HepG2 (cell line): ENCODE results near the gene KLF3. TPM values are rescaled to one million over a fixed set of nuclear protein-coding genes. Genes with fewer than 3 reads are reported as not detected.

ENCODE experiments used
- CEBPZ ChIP-seq: IDR thresholded peaks from 2 replicates; pipeline ENCODE4 v1.6.1; 2012; ENCODE audit warnings: low read length, improper control_type of control experiment
- MYNN ChIP-seq: sonication (generic); formaldehyde crosslinking; IDR thresholded peaks from 2 replicates; pipeline ENCODE4 v1.4.0; 2020; ENCODE audit warnings: mild to moderate bottlenecking, low read depth, missing genetic modification reagents
- THAP9 ChIP-seq: sonication (generic); formaldehyde crosslinking; IDR thresholded peaks from 2 replicates; pipeline ENCODE4; 2020; ENCODE audit warnings: missing genetic modification reagents, mild to moderate bottlenecking, borderline replicate concordance
- ZNF382 ChIP-seq: sonication (generic); formaldehyde crosslinking; IDR thresholded peaks from 2 replicates; pipeline ENCODE4 v1.5.0; 2020; ENCODE audit warnings: missing genetic modification reagents, mild to moderate bottlenecking, borderline replicate concordance
- ZNF570 ChIP-seq: sonication (generic); formaldehyde crosslinking; IDR thresholded peaks from 2 replicates; pipeline ENCODE4 v1.4.0; 2020; ENCODE audit warnings: mild to moderate bottlenecking, missing genetic modification reagents, borderline replicate concordance
- ZNF576 ChIP-seq: sonication (generic); formaldehyde crosslinking; IDR thresholded peaks from 2 replicates; pipeline ENCODE4 v1.4.0; 2020; ENCODE audit warnings: mild to moderate bottlenecking, missing genetic modification reagents
- ZSCAN21 ChIP-seq: sonication (generic); formaldehyde crosslinking; IDR thresholded peaks from 2 replicates; pipeline ENCODE4 v1.8.0; 2022; ENCODE audit warnings: mild to moderate bottlenecking, missing genetic modification reagents, moderate library complexity, borderline replicate concordance
- polyA plus RNA-seq, 8 experiments: library from polyadenylated mRNA; depleted of rRNA in 3 of 8; stranded (reverse) in 7 of 8; unstranded in 1 of 8; fragments of >200 nt; fragmentation: Illumina TruSeq in 4 of 8; extraction: Trizol in 4 of 8; gene quantifications; 2 replicates each; pipeline versions ENCODE4 v1.2.1 to v1.2.3, GENCODE V29; 2011 to 2016; ENCODE audit warnings: low read depth in 4 of 8, missing spikeins in 1 of 8, mixed read lengths in 1 of 8; ENCODE audit not compliant: insufficient read depth in 1 of 8
- total RNA-seq, 5 experiments: library from RNA; depleted of rRNA; stranded (reverse); fragments of >200 nt; fragmentation: Illumina TruSeq; extraction: Trizol; gene quantifications; 2 replicates each; pipeline ENCODE4 v1.2.3, GENCODE V29; 2016; ENCODE audit warnings: low read depth in 1 of 5

KLF3 gene
- total and polyA plus RNA-seq, 2 of the 13 experiments (the other 11 are each of a cell fraction or from before 2014, with no cell fraction given), result 29.1 to 37.8 TPM

- TF ChIP-seq THAP9 (CRISPR knock-in tag) (no peak), ZNF576 (CRISPR knock-in tag) (no peak), CEBPZ (no peak), MYNN (CRISPR knock-in tag) (no peak), ZNF382 (no peak), ZSCAN21 (CRISPR knock-in tag) (no peak), ZNF570 (no peak)
These were observed 4.7 kb upstream of the KLF3 start (continued) for GRCh38 chr4:38659346-38659745.
